ENCODE data around the gene CCDC192. TPM values are rescaled to one million over a fixed set of nuclear protein-coding genes. Genes with fewer than 3 reads are reported as not detected.
A peak's percentile ranks its signal among the peaks of the same experiment; 100 is the strongest.

CCDC192 gene
- total RNA-seq, 1 experiment from 2014 or later = not detected

DNA sequence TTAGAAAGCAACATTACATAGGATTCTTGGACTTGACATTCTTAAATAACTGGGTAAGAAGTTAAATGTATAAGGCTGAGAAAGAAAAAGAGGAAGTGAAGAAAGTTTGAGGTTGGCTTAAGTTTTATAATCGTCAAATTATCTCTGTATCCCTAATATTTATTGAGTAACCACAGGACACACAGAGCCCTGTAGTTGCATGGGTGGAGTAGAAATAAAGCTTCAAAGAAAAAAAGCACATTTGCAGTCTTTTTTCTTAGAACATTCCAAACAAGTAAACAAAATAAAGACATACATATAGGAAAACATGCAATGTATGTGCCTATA, 137.0 kb downstream of the CCDC192 start:
- Histone ChIP-seq H3K9me3 (0 out of 2 replicates have a peak, but pooled peaks cover 4% of the 10 kb centered on the region), H3K4me3 (ENCODE audit: low read depth, low read length) (no peak overlapping the region), H3K4me1 (0 out of 2 replicates have a peak, but pooled peaks cover 3% of the 10 kb centered on the region), H3K36me3 (ENCODE audit: control insufficient read depth, insufficient read depth, low read length) (no peaks in the 10 kb centered on the region; the same call in 1 of the 2 replicates), H3K27me3 (replicated peaks; ENCODE audit: control insufficient read depth, insufficient read depth, low read length) (no peaks in the 10 kb centered on the region)
- DNase-seq = no peak
- no peaks in the 10 kb centered on the region for H3K36me3 Mint-ChIP-seq (ENCODE audit: insufficient read depth, unreplicated experiment)
- ChIA-PET POLR2A (interaction anchor here (0.6 kb wide), 1 partner anchor 76 kb away, joined by 3 read pairs; no protein-coding TSS in a partner anchor), CTCF (no interaction called here)
- no peaks in the 10 kb centered on the region for H3K27me3 Mint-ChIP-seq (ENCODE audit: insufficient read depth, unreplicated experiment)
- no TSS peak for BruUV-seq (replicated peaks)
- intact Hi-C loops (cut with micrococcal nuclease; ENCODE audit: unreplicated experiment) = no loop called here
- no peak overlapping the region for H3K4me3 Mint-ChIP-seq (ENCODE audit: unreplicated experiment)
- peaks cover 17% of the 10 kb centered on the region for H3K4me1 Mint-ChIP-seq (ENCODE audit: low read depth, unreplicated experiment)
- no peak overlapping the region for H3K27ac Mint-ChIP-seq (ENCODE audit: unreplicated experiment)
- TF ChIP-seq, protein P1, sequence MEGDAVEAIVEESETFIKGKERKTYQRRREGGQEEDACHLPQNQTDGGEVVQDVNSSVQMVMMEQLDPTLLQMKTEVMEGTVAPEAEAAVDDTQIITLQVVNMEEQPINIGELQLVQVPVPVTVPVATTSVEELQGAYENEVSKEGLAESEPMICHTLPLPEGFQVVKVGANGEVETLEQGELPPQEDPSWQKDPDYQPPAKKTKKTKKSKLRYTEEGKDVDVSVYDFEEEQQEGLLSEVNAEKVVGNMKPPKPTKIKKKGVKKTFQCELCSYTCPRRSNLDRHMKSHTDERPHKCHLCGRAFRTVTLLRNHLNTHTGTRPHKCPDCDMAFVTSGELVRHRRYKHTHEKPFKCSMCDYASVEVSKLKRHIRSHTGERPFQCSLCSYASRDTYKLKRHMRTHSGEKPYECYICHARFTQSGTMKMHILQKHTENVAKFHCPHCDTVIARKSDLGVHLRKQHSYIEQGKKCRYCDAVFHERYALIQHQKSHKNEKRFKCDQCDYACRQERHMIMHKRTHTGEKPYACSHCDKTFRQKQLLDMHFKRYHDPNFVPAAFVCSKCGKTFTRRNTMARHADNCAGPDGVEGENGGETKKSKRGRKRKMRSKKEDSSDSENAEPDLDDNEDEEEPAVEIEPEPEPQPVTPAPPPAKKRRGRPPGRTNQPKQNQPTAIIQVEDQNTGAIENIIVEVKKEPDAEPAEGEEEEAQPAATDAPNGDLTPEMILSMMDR (IDR thresholded peaks at IDR 0.05; ENCODE audit: insufficient read depth in 1 of 2, low read depth in 1 of 2, low read length in 1 of 2, severe bottlenecking in 1 of 2, unreplicated experiment in 1 of 2) = no peak
- peaks cover 22% of the 10 kb centered on the region for H3K9me3 Mint-ChIP-seq (ENCODE audit: unreplicated experiment)

DNA sequence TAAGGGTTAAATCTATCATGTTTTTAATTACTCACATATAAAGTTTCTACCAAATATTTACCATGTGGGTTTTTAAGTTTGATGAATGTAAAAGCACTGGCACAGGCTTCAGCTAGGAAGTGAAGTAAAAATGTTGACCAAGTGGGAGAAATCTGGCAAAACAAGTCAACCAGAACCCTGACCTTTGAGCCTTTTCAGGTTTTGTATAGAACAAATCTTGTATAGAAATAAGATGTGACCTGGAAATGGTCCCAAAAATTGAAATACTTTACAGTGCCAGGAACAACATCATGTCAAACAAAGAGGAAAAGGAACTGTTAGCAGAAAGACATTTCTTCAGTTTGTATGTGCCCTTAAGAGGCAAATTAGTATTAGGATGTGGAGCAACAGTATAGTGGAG, 137.6 kb downstream of the CCDC192 start:
- intact Hi-C loops (cut with micrococcal nuclease; ENCODE audit: unreplicated experiment) = no loop called here

DNA sequence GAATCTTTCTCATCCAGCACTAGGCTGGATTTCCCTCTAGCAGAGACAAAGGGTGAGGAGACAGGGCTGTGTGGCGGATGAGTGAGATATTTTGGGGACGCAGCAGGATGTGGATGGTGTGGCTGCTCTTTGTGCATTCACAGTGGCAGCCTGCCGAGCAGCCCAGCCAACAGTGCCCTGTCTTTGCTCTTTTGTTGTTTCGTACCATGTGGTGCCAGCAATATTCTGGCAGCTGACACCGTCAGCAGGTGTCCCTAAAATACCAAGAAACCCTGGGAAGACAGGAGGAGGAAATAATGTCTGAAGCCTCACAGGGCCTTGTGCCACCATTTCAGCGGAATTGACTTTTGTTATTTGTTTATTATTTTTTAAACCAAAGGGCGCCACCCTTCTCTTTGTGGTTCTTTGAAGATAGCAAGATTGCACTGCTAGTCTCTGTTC, 141.4 kb downstream of the CCDC192 start:
- POLR2A ChIA-PET = no interaction called here
- DNase-seq = no peak
- no TSS peak for BruUV-seq (replicated peaks)
- peaks cover 19% of the 10 kb centered on the region for H3K4me1 ChIP-seq
- H3K4me1 Mint-ChIP-seq (ENCODE audit: low read depth, unreplicated experiment) = peaks cover 36% of the 10 kb centered on the region
- H3K4me3 ChIP-seq (ENCODE audit: low read depth, low read length) = no peak overlapping the region
- H3K9me3 ChIP-seq = no peaks in the 10 kb centered on the region
- no peaks in the 10 kb centered on the region for H3K27me3 Mint-ChIP-seq (ENCODE audit: insufficient read depth, unreplicated experiment)
- H3K36me3 Mint-ChIP-seq (ENCODE audit: insufficient read depth, unreplicated experiment) = peaks cover 5% of the 10 kb centered on the region
- intact Hi-C loops (cut with micrococcal nuclease; ENCODE audit: unreplicated experiment) = no loop called here
- H3K4me3 Mint-ChIP-seq (ENCODE audit: unreplicated experiment) = no peak overlapping the region
- H3K27ac Mint-ChIP-seq (ENCODE audit: unreplicated experiment) = peak overlapping the region; percentile 17
- H3K9me3 Mint-ChIP-seq (ENCODE audit: unreplicated experiment) = peaks cover 7% of the 10 kb centered on the region
- no peaks in the 10 kb centered on the region for H3K27me3 ChIP-seq (replicated peaks; ENCODE audit: control insufficient read depth, insufficient read depth, low read length)
- CTCF ChIA-PET = no interaction called here
- TF ChIP-seq, protein P1 (IDR thresholded peaks at IDR 0.05; ENCODE audit: insufficient read depth in 1 of 2, low read depth in 1 of 2, low read length in 1 of 2, severe bottlenecking in 1 of 2, unreplicated experiment in 1 of 2) = no peak
- H3K36me3 ChIP-seq (ENCODE audit: control insufficient read depth, insufficient read depth, low read length) = no peaks in the 10 kb centered on the region

More for the DNA sequence above, 137.6 kb downstream of the CCDC192 start:
- no peaks in the 10 kb centered on the region for H3K27me3 Mint-ChIP-seq (ENCODE audit: insufficient read depth, unreplicated experiment)
- ChIA-PET POLR2A (interaction anchor here (0.6 kb wide), 1 partner anchor 76 kb away, joined by 3 read pairs; no protein-coding TSS in a partner anchor), CTCF (no interaction called here)
- no peak for DNase-seq
- Histone ChIP-seq H3K4me1 (0 out of 2 replicates have a peak, but pooled peaks cover 3% of the 10 kb centered on the region), H3K9me3 (0 out of 2 replicates have a peak, but pooled peaks cover 4% of the 10 kb centered on the region), H3K36me3 (ENCODE audit: control insufficient read depth, insufficient read depth, low read length) (no peaks in the 10 kb centered on the region; the same call in 1 of the 2 replicates), H3K4me3 (ENCODE audit: low read depth, low read length) (no peak overlapping the region), H3K27me3 (replicated peaks; ENCODE audit: control insufficient read depth, insufficient read depth, low read length) (no peaks in the 10 kb centered on the region)
- TF ChIP-seq, protein P1 (IDR thresholded peaks at IDR 0.05; ENCODE audit: insufficient read depth in 1 of 2, low read depth in 1 of 2, low read length in 1 of 2, severe bottlenecking in 1 of 2, unreplicated experiment in 1 of 2) = no peak
- no peak overlapping the region for H3K27ac Mint-ChIP-seq (ENCODE audit: unreplicated experiment)
- H3K4me1 Mint-ChIP-seq (ENCODE audit: low read depth, unreplicated experiment) = peaks cover 20% of the 10 kb centered on the region
- H3K4me3 Mint-ChIP-seq (ENCODE audit: unreplicated experiment) = no peak overlapping the region
- H3K9me3 Mint-ChIP-seq (ENCODE audit: unreplicated experiment) = peaks cover 16% of the 10 kb centered on the region
- BruUV-seq (replicated peaks) = no TSS peak
- H3K36me3 Mint-ChIP-seq (ENCODE audit: insufficient read depth, unreplicated experiment) = no peaks in the 10 kb centered on the region
